ENCODE data around the gene DIAPH1. TPM values are rescaled to one million over a fixed set of nuclear protein-coding genes. Genes with fewer than 3 reads are reported as not detected.

Gene DIAPH1
- total and polyA plus RNA-seq, 8 donors: 18.0 to 181 (median 76.6) TPM

DNA sequence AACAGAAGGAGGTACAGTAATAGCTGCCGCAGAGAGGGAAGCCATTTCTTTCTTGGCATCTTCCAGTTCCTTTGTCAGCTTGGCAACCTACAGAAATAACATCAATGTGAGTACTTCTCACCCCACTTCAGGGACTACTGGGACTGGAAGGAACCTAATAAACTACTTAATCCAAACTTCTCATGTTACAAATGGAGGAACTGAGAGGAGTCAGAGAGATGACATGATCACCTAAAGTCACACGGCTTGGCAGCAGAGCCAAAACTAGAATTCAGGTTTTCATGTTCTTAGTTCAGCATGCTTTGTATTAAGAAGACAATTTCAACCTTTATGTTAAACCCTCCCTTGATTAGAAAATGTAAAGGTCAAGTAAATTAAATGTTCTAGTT is 44.7 kb downstream of the DIAPH1 start:
- Histone ChIP-seq H3K9me3 (no peaks in the 10 kb centered on the region), H3K36me3 (peaks cover 85 to 100% (median 100%) of the 10 kb centered on the region in 4 donors)

DNA sequence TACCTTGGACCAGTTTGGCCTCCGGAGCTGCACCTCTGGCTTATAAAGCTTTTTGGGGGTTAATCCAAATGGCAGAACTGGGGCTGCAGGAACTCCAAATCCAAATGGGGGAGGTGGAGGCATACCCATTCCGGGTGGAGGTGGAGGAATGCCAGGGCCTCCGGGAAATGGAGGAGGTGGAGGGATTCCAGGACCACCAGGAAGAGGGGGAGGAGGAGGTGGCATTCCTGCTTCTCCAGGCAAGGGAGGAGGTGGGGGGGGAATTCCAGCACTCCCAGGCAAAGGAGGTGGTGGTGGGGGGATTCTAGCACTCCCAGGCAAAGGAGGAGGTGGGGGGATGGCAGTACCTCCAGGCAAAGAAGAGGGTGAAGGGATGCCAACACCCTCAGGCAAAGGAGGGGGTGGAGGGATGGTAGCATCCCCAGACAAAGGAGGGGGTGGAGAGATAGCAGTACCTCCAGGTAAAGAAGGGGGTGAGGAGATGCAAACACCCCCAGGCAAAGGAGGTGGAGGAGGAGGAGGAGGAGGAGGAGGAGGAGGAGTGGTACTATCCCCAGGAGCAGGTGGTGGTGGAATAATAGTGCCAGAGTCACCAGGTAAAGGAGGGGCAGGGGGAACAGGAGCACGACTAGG is 45.2 kb downstream of the DIAPH1 start:
- TF ChIP-seq POLR2A (IDR thresholded peaks at IDR 0.05) (no peak), POLR2AphosphoS5 (IDR thresholded peaks at IDR 0.05) (no peak), EP300 (IDR thresholded peaks at IDR 0.05) (no peak)
- TF ChIP-seq, protein P1, sequence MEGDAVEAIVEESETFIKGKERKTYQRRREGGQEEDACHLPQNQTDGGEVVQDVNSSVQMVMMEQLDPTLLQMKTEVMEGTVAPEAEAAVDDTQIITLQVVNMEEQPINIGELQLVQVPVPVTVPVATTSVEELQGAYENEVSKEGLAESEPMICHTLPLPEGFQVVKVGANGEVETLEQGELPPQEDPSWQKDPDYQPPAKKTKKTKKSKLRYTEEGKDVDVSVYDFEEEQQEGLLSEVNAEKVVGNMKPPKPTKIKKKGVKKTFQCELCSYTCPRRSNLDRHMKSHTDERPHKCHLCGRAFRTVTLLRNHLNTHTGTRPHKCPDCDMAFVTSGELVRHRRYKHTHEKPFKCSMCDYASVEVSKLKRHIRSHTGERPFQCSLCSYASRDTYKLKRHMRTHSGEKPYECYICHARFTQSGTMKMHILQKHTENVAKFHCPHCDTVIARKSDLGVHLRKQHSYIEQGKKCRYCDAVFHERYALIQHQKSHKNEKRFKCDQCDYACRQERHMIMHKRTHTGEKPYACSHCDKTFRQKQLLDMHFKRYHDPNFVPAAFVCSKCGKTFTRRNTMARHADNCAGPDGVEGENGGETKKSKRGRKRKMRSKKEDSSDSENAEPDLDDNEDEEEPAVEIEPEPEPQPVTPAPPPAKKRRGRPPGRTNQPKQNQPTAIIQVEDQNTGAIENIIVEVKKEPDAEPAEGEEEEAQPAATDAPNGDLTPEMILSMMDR (IDR thresholded peaks at IDR 0.05): no peak
- no peak overlapping the region for H3K27ac ChIP-seq
- H3K27me3 ChIP-seq: no peaks in the 10 kb centered on the region
- H3K36me3 ChIP-seq: peaks cover 80 to 100% (median 100%) of the 10 kb centered on the region in 4 donors
- H3K4me3 ChIP-seq: no peak overlapping the region
- DNase-seq: no peak
- intact Hi-C loops (cut with DNase I; ENCODE audit: low total_unique reads): no loop called here
- 69 to 89% (median 82%) methylated on average over 4 of the region's 4 CpGs for WGBS, 5 donors
- H3K4me1 ChIP-seq: peaks cover 0 to 4% (median 0%) of the 10 kb centered on the region in 4 donors
- no peaks in the 10 kb centered on the region for H3K9me3 ChIP-seq

More for the DNA sequence above, 44.7 kb downstream of the DIAPH1 start:
- H3K4me3 ChIP-seq: no peak overlapping the region
- TF ChIP-seq EP300 (IDR thresholded peaks at IDR 0.05) (no peak), POLR2AphosphoS5 (IDR thresholded peaks at IDR 0.05) (no peak), POLR2A (IDR thresholded peaks at IDR 0.05) (no peak)
- TF ChIP-seq, protein P1 (IDR thresholded peaks at IDR 0.05): no peak
- H3K4me1 ChIP-seq: no peaks in the 10 kb centered on the region
- DNase-seq: no peak
- H3K27me3 ChIP-seq: no peaks in the 10 kb centered on the region
- no peak overlapping the region for H3K27ac ChIP-seq
- intact Hi-C loops (cut with DNase I; ENCODE audit: low total_unique reads): no loop called here
- WGBS, 5 donors: 69 to 96% (median 85%) methylated on average over 2 of the region's 2 CpGs

DNA sequence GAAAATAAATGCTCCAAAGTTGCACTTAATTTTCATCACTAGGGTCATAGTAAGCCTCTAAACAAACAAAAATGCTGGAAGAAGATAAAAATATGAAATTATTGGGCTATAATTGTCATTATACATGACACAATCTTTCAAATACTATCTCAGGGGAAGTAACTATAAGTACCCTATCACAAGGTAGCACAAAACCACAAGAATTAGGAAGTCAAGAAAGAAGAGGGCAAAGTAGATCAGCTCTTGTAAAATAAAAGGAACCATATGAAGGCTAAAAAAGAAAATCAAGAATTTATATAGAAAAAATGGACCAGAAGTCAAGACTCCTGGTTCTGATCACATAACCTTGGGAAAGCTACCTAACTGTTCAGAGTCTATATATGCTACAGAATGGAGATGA is 48.1 kb downstream of the DIAPH1 start:
- Histone ChIP-seq H3K36me3 (peaks cover 56 to 98% (median 86%) of the 10 kb centered on the region in 4 donors), H3K9me3 (no peaks in the 10 kb centered on the region), H3K27me3 (no peaks in the 10 kb centered on the region), H3K27ac (no peak overlapping the region), H3K4me1 (peaks cover 0 to 17% (median 0%) of the 10 kb centered on the region in 4 donors), H3K4me3 (no peak overlapping the region)
- DNase-seq: no peak
- TF ChIP-seq POLR2A (IDR thresholded peaks at IDR 0.05) (no peak), EP300 (IDR thresholded peaks at IDR 0.05) (no peak), POLR2AphosphoS5 (IDR thresholded peaks at IDR 0.05) (no peak)
- TF ChIP-seq, protein P1 (IDR thresholded peaks at IDR 0.05): no peak
- intact Hi-C loops (cut with DNase I; ENCODE audit: low total_unique reads): no loop called here

DNA sequence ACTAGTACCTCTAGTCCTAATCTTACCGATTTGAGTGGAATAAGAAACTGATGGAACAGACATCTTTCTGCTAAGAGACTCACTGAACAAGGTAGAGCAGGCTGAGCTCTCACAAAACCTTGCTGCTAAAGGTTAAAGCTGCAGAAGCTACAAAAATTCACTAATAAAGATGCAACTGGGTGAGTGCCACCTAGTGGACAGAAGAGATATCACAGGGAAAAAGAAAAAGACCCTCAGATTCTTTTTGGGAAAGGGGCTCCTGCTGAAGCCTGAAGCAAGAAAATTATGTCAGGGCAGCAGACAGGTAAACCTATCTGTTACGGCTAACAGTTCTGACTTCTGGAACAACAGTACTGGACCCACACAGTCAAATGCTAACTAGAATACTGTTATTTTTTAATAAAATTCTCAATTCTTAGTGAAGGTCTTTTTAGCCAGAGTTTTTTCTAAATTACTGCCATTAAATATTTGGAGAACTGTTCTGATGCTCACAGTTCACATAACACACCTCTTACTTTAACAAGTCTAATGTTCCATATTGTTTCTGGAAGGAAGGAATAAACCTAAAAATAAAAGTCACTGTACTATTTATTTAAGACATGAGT is 51.2 kb downstream of the DIAPH1 start:
- intact Hi-C loops (cut with DNase I; ENCODE audit: low total_unique reads): no loop called here
- peaks cover 28 to 78% (median 65%) of the 10 kb centered on the region in 4 donors for H3K36me3 ChIP-seq
- H3K4me3 ChIP-seq: no peak overlapping the region
- peak overlapping the region in 1 of 5 donors; percentile 17 for H3K27ac ChIP-seq
- TF ChIP-seq POLR2AphosphoS5 (IDR thresholded peaks at IDR 0.05): no peak
- TF ChIP-seq, protein P1 (IDR thresholded peaks at IDR 0.05): peak in 5 of 7 experiments; percentile 53 to 95 (median 72)
- peaks cover 0 to 25% (median 4%) of the 10 kb centered on the region in 4 donors for H3K4me1 ChIP-seq
- H3K27me3 ChIP-seq: no peaks in the 10 kb centered on the region
- H3K9me3 ChIP-seq: no peaks in the 10 kb centered on the region
- 29 to 47% (median 40%) methylated on average over 2 of the region's 2 CpGs for WGBS, 5 donors
- DNase-seq: peak in 1 of 2 donors; percentile 37
